Naive B cell (primary cell): Measurements from ENCODE around the gene CUX1. TPM values are rescaled to one million over a fixed set of nuclear protein-coding genes. Genes with fewer than 3 reads are reported as not detected.
"Not testable (repeated sequence)": the region's sequence is repeated elsewhere in the genome, so short reads cannot be mapped to it uniquely, and the experiment has no call there.

ENCODE experiments used
- ATAC-seq, 2 donors: fragments of 150-1000 bp; cut with Tn5 transposase; 2 replicates each; pipeline ENCODE4 v1.10.0; 2021; ENCODE audit warnings: low read depth in 2 of 2, mild to moderate bottlenecking in 2 of 2, moderate library complexity in 2 of 2
- DNase-seq: peaks from one replicate; pipeline ENCODE4 v3.0.0; 2022
- H3K27ac Mint-ChIP-seq, 6 donors: one replicate each; pipeline ENCODE4 v1.8.0; 2020 to 2022; ENCODE audit warnings: mild to moderate bottlenecking in 6 of 6, mixed read lengths in 6 of 6, moderate library complexity in 5 of 6, inconsistent platforms in 2 of 6
- H3K27me3 Mint-ChIP-seq, 3 donors: one replicate each; pipeline ENCODE4 v1.8.0; 2021 to 2022; ENCODE audit warnings: mixed read lengths in 3 of 3, mild to moderate bottlenecking in 1 of 3
- H3K36me3 Mint-ChIP-seq, 2 donors: one replicate each; pipeline ENCODE4 v1.8.0; 2020 to 2022; ENCODE audit warnings: mixed read lengths in 2 of 2, inconsistent platforms in 1 of 2, mild to moderate bottlenecking in 1 of 2
- H3K4me1 Mint-ChIP-seq, 3 donors: one replicate each; pipeline ENCODE4 v1.8.0; 2020 to 2022; ENCODE audit warnings: mixed read lengths in 3 of 3, inconsistent platforms in 1 of 3, mild to moderate bottlenecking in 1 of 3, moderate library complexity in 1 of 3
- H3K4me3 Mint-ChIP-seq, 8 donors: one replicate each; pipeline ENCODE4 v1.8.0; 2020 to 2022; ENCODE audit warnings: mild to moderate bottlenecking in 8 of 8, mixed read lengths in 8 of 8, moderate library complexity in 8 of 8, inconsistent platforms in 2 of 8
- H3K9me3 Mint-ChIP-seq, 7 donors: one replicate each; pipeline ENCODE4 v1.8.0; 2020 to 2022; ENCODE audit warnings: mixed read lengths in 7 of 7, mild to moderate bottlenecking in 5 of 7, inconsistent platforms in 2 of 7, moderate library complexity in 1 of 7
- polyA plus RNA-seq, 6 donors: library from polyadenylated mRNA; unstranded; fragments of 300-500 nt; fragmentation: Illumina TruSeq; gene quantifications; one replicate each; pipeline ENCODE4 v1.2.3, GENCODE V29; 2021; ENCODE audit warnings: low read depth in 6 of 6

The CUX1 gene
- polyA plus RNA-seq, 6 donors from 2014 or later, result 0.66 to 31.5 (median 14.5) TPM

DNA sequence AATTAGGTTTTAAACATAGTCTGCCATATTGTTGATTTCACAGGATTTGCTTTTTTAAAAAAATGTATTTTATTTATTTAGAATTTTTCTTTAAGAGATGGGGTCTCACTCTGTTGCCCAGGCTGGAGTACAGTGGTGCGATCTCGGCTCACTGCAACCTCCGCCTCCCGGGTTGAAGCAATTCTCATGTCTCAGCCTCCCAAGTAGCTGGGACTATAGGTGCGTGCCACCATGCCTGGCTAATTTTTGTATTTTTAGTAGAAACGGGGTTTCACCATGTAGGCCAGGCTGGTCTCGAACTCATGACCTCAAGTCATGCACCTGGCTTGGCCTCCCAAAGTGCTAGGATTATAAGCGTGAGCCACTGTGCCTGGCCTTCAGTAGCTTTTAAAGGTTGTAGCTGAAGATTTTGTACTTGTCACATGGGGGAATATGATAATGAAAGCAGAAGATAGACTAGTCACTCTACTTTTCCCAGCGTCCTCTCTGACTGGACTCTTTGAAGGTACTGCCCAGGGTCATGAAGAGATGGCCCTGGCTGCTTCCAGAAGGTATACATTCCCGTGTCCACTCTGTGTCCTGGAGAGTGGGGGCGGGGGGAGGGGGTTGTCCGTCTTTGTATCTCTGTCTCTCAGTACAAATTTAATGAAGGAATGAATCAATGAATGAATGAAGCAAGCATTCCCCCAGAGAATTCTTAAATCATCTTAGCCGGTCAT is 194.8 kb downstream of the CUX1 start:
- H3K36me3 Mint-ChIP-seq, ATAC-seq, H3K9me3 Mint-ChIP-seq, H3K27ac Mint-ChIP-seq, H3K4me3 Mint-ChIP-seq, H3K27me3 Mint-ChIP-seq, DNase-seq, H3K4me1 Mint-ChIP-seq: not testable (repeated sequence)

GRCh38 chr7:102012941-102013461 is 195.6 kb downstream of the CUX1 start:
- Mint-ChIP-seq H3K27me3 (no peaks in the 10 kb centered on the region), H3K4me1 (peaks cover 3 to 5% (median 4%) of the 10 kb centered on the region in 3 donors), H3K27ac (no peak overlapping the region), H3K4me3 (no peak overlapping the region), H3K36me3 (peaks cover 0 to 8% of the 10 kb centered on the region in 2 donors), H3K9me3 (no peaks in the 10 kb centered on the region)
- ATAC-seq, result no peak
- DNase-seq, result no peak

- Mint-ChIP-seq H3K27me3 (no peaks in the 10 kb centered on the region), H3K9me3 (no peaks in the 10 kb centered on the region), H3K4me3 (no peak overlapping the region), H3K36me3 (peaks cover 0 to 7% of the 10 kb centered on the region in 2 donors), H3K4me1 (no peaks in the 10 kb centered on the region), H3K27ac (peak overlapping the region in 1 of 6 donors; percentile 6)
- ATAC-seq (no peak), DNase-seq (no peak)
Measured at GRCh38 chr7:102018876-102019275, 201.4 kb downstream of the CUX1 start.

DNA sequence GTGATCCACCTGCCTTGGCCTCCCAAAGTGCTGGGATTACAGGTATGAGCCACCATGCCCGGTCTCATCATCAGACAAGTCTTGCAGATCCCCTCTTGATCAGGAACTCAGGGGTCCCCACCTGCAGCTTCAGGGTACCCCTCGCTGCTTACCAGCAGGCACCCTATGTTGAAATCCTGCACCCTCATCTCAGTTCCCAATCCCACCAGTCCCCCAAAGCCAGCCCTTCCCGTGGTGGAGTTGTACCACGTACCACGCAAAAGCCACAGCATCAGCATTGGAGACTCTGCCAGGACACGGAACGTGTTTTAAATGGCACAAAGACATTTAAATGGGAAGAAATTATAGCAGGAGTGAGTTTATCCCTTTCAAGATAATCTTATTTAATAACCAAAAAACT is 202.0 kb downstream of the CUX1 start:
- peaks cover under 1 to 4% (median 3%) of the 10 kb centered on the region in 3 donors for H3K4me1 Mint-ChIP-seq
- peaks cover 0 to 1% of the 10 kb centered on the region in 2 donors for H3K36me3 Mint-ChIP-seq
- H3K4me3 Mint-ChIP-seq, result no peak overlapping the region
- DNase-seq, result no peak
- H3K9me3 Mint-ChIP-seq, result no peaks in the 10 kb centered on the region
- no peaks in the 10 kb centered on the region for H3K27me3 Mint-ChIP-seq
- peak overlapping the region in 1 of 6 donors; percentile 6 for H3K27ac Mint-ChIP-seq
- ATAC-seq, result no peak

DNA sequence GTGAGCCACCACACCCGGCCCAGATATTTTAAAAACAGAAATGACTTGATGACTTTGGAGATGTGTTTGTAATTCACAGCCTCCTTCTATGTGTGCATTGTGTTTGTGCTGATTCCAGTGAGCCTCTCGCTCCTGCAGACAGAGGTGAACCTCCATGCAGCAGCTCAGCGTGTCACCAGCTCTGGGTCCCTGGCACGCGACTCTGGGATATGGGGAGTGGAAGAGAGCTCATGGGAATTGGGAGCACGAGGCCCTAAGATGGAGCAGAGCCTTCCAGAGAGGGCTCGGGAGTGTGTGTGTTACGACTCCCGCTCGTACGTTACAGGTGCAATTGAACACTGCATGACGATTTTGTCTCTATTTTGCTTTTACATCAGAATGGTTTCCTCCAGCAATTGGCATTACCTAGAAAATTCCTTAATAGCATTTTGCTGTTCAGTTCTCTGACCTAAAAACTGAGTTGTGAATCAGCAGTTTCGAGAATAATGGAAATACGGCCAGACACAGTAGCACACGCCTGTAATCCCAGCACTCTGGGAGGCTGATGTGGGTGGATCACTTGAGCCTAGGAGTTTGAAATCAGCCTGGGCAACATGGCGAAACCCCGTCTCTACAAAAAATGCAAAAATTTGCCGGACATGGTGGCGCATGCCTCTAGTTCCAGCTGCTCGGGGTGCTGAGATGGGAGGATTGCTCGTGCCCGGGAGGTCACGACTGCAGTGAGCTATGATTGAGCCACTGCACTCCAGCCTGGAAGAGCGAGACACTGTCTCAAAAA is 204.6 kb downstream of the CUX1 start:
- Mint-ChIP-seq H3K4me1 (peaks cover 4 to 11% (median 6%) of the 10 kb centered on the region in 3 donors), H3K9me3 (no peaks in the 10 kb centered on the region), H3K27ac (peak overlapping the region in 2 of 6 donors; percentile 36 to 47), H3K27me3 (no peaks in the 10 kb centered on the region), H3K4me3 (no peak overlapping the region), H3K36me3 (no peaks in the 10 kb centered on the region)
- DNase-seq, result no peak
- ATAC-seq, result no peak

- H3K4me3 Mint-ChIP-seq, result no peak overlapping the region
- H3K27me3 Mint-ChIP-seq, result no peaks in the 10 kb centered on the region
- peak overlapping the region in 3 of 6 donors; percentile 4 to 85 (median 17) for H3K27ac Mint-ChIP-seq
- H3K9me3 Mint-ChIP-seq, result no peaks in the 10 kb centered on the region
- peaks cover 0 to 3% of the 10 kb centered on the region in 2 donors for H3K36me3 Mint-ChIP-seq
- ATAC-seq (no peak), DNase-seq (no peak)
- H3K4me1 Mint-ChIP-seq, result peaks cover 4 to 24% (median 24%) of the 10 kb centered on the region in 3 donors
Measured at GRCh38 chr7:102024005-102024768, 206.8 kb downstream of the CUX1 start.

DNA sequence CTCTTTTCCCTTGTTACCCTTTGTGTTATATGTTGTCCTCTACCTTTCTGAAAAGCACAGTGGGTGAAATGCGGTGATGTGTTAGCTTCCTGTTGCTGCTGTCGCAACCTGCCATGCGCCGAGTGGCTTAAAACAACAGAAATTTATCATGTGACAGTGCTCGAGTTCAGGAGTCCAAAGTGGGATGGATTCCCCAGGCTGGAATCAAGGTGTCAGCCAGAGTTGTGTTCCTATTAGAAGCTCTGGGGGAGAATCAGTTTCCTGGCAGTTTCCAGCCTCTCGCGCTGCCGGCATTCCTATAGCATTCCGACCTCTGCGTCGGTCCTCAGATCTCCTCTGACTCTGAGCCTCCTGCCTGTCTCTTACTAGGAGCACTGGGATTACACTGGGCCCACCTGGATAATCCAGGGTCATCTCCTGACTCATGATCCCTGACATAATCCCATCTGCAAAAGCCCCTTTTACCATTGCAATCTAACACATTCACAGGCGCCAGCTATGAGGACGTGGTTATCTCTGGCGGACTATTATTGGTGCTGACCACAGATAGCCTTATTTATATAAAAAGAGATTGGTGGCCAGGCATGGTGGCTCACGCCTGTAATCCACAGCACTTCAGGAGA is 207.5 kb downstream of the CUX1 start:
- Mint-ChIP-seq H3K36me3 (peaks cover 0 to 8% of the 10 kb centered on the region in 2 donors), H3K27ac (peak overlapping the region in 3 of 6 donors; percentile 12 to 85 (median 83)), H3K4me1 (peaks cover 4 to 26% (median 24%) of the 10 kb centered on the region in 3 donors), H3K4me3 (peak overlapping the region in 1 of 8 donors; percentile 84), H3K9me3 (no peaks in the 10 kb centered on the region), H3K27me3 (no peaks in the 10 kb centered on the region)
- ATAC-seq (no peak), DNase-seq (no peak)

GRCh38 chr7:102025777-102026176 is 208.4 kb downstream of the CUX1 start:
- H3K36me3 Mint-ChIP-seq, DNase-seq, H3K9me3 Mint-ChIP-seq, H3K4me3 Mint-ChIP-seq, H3K27me3 Mint-ChIP-seq, ATAC-seq: not testable (repeated sequence)
- peak overlapping the region in 1 of 6 donors; percentile 91 for H3K27ac Mint-ChIP-seq
- peaks cover 4 to 26% (median 24%) of the 10 kb centered on the region in 3 donors for H3K4me1 Mint-ChIP-seq

DNA sequence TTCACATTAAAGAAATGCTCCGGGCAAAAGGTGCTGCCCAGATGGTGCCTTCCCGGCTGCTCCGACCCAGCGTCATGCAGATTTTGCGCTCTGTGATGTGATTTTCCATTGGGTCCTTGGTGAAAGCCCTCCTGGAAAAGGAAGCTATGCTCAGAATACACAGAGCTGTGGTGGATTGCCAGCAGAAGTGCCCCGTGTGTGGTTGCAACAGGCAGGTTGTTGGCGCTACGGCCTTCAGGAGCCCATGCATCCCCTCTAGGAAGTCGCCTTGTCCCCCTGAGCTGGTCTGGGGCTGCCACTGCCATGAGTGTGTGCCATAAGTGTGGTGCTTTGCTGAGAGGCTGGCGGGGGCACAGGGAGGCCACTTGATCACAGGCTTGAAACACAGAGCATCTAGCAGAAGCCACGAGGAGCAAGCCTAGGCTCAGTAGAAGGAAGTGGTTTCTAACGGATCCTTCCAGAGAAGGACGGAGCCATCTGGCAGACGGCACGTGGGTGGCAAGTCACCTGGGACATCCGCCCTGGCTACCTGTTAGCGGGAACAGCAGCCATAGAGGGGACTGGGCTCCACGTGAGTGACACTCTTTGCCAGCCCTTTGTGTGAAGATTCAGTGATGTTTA is 210.9 kb downstream of the CUX1 start:
- Mint-ChIP-seq H3K27me3 (no peaks in the 10 kb centered on the region), H3K27ac (peak overlapping the region in 2 of 6 donors; percentile 88 to 92), H3K9me3 (no peaks in the 10 kb centered on the region), H3K4me3 (peak overlapping the region in 1 of 8 donors; percentile 42), H3K36me3 (peaks cover 0 to 8% of the 10 kb centered on the region in 2 donors), H3K4me1 (peaks cover 4 to 26% (median 24%) of the 10 kb centered on the region in 3 donors)
- no peak for DNase-seq
- peak; percentile 50 to 67 for ATAC-seq

- Mint-ChIP-seq H3K9me3 (no peaks in the 10 kb centered on the region), H3K27ac (peak overlapping the region in 3 of 6 donors; percentile 32 to 82 (median 46)), H3K27me3 (no peaks in the 10 kb centered on the region), H3K4me1 (peaks cover 2 to 22% (median 19%) of the 10 kb centered on the region in 3 donors), H3K4me3 (no peak overlapping the region), H3K36me3 (peaks cover 0 to 8% of the 10 kb centered on the region in 2 donors)
- DNase-seq (no peak), ATAC-seq (no peak)
Measured at GRCh38 chr7:102029616-102030015, 212.2 kb downstream of the CUX1 start.

GRCh38 chr7:102030696-102031095 is 213.3 kb downstream of the CUX1 start:
- no peak for ATAC-seq
- H3K36me3 Mint-ChIP-seq, result peaks cover 0 to 8% of the 10 kb centered on the region in 2 donors
- H3K9me3 Mint-ChIP-seq, result no peaks in the 10 kb centered on the region
- no peak for DNase-seq
- no peak overlapping the region for H3K27ac Mint-ChIP-seq
- H3K4me1 Mint-ChIP-seq, result peaks cover 0 to 21% (median 13%) of the 10 kb centered on the region in 3 donors
- H3K4me3 Mint-ChIP-seq, result peak overlapping the region in 4 of 8 donors; percentile 20 to 83 (median 70)
- no peaks in the 10 kb centered on the region for H3K27me3 Mint-ChIP-seq

DNA sequence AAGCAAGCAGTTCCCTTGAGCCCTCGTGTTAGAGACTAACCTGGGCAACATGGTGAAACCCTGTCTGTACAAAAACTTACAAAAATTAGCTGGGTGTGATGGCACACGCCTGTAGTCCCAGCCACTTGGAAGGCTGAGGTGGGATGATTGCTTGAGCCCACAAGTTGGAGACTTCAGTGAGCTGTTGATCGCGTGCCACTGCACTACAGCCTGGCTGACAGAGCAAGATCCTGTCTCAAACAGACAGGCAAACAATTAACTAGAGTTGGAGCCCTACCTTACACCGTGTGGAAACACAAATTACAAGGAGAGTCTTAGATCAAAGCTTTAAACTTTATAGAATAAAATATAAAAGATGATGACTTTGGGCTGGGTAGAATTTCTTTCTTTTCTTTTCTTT is 219.5 kb downstream of the CUX1 start:
- Mint-ChIP-seq H3K27ac (peak overlapping the region in 2 of 6 donors; percentile 37 to 72), H3K4me3 (no peak overlapping the region), H3K9me3 (no peaks in the 10 kb centered on the region), H3K4me1 (peaks cover 0 to 4% (median 0%) of the 10 kb centered on the region in 3 donors), H3K36me3 (peaks cover 0 to 6% of the 10 kb centered on the region in 2 donors), H3K27me3 (no peaks in the 10 kb centered on the region)
- no peak for ATAC-seq
- DNase-seq, result no peak
